ENCODE results near the gene PTRH2. TPM values are rescaled to one million over a fixed set of nuclear protein-coding genes. Genes with fewer than 3 reads are reported as not detected.

Gene PTRH2
- total and polyA plus RNA-seq, 2 donors (not counting 3 experiments of a cell fraction or from before 2014, with no cell fraction given): 40.1 to 46.7 TPM

DNA sequence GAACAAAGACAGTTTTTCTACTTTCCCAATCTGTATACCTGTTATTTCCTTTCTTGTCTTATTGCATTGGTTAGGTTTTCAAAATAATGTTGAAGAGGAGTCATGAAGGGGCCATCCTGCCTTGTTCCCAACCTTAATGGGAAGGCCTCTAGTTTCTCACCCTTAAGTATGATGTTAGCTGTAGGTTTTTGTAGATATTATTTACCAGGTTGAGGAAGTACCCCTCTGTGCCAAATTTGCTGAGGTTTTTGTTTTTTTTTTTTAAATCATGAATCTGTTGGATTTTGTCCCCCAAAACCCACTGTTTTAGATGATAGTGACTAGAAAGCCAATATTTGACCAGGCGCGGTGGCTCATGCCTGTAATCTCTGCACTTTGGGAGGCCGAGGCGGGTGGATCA is 36.6 kb upstream of the PTRH2 start:
- H3K27ac ChIP-seq (ENCODE audit: insufficient read depth, low read depth, low read length): no peak overlapping the region
- POLR2A ChIA-PET: no interaction called here
- H3K9me1 ChIP-seq (replicated peaks; ENCODE audit: control insufficient read depth, extremely low read depth, insufficient read depth, low read length): no peaks in the 10 kb centered on the region
- BruUV-seq (replicated peaks): no TSS peak
- H3K79me2 ChIP-seq (ENCODE audit: control insufficient read depth, insufficient read depth, low read length): no peaks in the 10 kb centered on the region
- TF ChIP-seq FOS (IDR thresholded peaks at IDR 0.05; ENCODE audit: borderline replicate concordance, insufficient read depth, low read length): no peak
- TF ChIP-seq POLR2AphosphoS5 (IDR thresholded peaks at IDR 0.05; ENCODE audit: insufficient read depth, low read depth, low read length): no peak
- no peak for TF ChIP-seq POLR2A (IDR thresholded peaks at IDR 0.05; ENCODE audit: low read depth, low read length)
- TF ChIP-seq, protein P1, sequence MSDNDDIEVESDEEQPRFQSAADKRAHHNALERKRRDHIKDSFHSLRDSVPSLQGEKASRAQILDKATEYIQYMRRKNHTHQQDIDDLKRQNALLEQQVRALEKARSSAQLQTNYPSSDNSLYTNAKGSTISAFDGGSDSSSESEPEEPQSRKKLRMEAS (IDR thresholded peaks at IDR 0.05; ENCODE audit: insufficient read depth, insufficient read length): no peak
- TF ChIP-seq, protein P2, sequence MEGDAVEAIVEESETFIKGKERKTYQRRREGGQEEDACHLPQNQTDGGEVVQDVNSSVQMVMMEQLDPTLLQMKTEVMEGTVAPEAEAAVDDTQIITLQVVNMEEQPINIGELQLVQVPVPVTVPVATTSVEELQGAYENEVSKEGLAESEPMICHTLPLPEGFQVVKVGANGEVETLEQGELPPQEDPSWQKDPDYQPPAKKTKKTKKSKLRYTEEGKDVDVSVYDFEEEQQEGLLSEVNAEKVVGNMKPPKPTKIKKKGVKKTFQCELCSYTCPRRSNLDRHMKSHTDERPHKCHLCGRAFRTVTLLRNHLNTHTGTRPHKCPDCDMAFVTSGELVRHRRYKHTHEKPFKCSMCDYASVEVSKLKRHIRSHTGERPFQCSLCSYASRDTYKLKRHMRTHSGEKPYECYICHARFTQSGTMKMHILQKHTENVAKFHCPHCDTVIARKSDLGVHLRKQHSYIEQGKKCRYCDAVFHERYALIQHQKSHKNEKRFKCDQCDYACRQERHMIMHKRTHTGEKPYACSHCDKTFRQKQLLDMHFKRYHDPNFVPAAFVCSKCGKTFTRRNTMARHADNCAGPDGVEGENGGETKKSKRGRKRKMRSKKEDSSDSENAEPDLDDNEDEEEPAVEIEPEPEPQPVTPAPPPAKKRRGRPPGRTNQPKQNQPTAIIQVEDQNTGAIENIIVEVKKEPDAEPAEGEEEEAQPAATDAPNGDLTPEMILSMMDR (IDR thresholded peaks at IDR 0.05; ENCODE audit: extremely low read depth in 1 of 2, insufficient read depth in 1 of 2, low read depth in 1 of 2, low read length in 2 of 2): no peak
- TF ChIP-seq GATA2 (IDR thresholded peaks at IDR 0.05; ENCODE audit: insufficient read depth, insufficient read length, low read depth, low read length): no peak
- no peak for TF ChIP-seq EZH2 (IDR thresholded peaks at IDR 0.05; ENCODE audit: borderline replicate concordance, low read depth, low read length, severe bottlenecking)
- TF ChIP-seq JUN (IDR thresholded peaks at IDR 0.05; ENCODE audit: borderline replicate concordance, insufficient read depth, insufficient read length, low read depth): no peak
- no peak for TF ChIP-seq MYC (IDR thresholded peaks at IDR 0.05; ENCODE audit: low read depth, low read length)
- no peak overlapping the region for H2AFZ ChIP-seq (ENCODE audit: low read depth, low read length)
- intact Hi-C loops (cut with micrococcal nuclease) (loop anchor here (10.0 kb wide), 2 partner anchors 291 to 429 kb away; no protein-coding TSS in a partner anchor), dilution Hi-C loops (cut with MboI; ENCODE audit: extremely low pct_ligation_motif_present, low sequenced_read_pairs) (loop anchor here (10.0 kb wide), 1 partner anchor 131 kb away; no protein-coding TSS in a partner anchor)
- no peaks in the 10 kb centered on the region for H3K4me1 ChIP-seq (ENCODE audit: control insufficient read depth, extremely low read depth, insufficient read depth, low read length)
- no peaks in the 10 kb centered on the region for H4K20me1 ChIP-seq (replicated peaks; ENCODE audit: control insufficient read depth, extremely low read depth, insufficient read depth, low read length)
- H3K4me3 ChIP-seq (replicated peaks in 1 of 3; ENCODE audit: insufficient read depth in 1 of 3, low read depth in 1 of 3, low read length in 3 of 3): no peak overlapping the region
- no peak for DNase-seq (ENCODE audit: low read depth, low spot score)
- CTCF ChIA-PET: no interaction called here
- no peak overlapping the region for H3K9ac ChIP-seq (replicated peaks; ENCODE audit: extremely low read depth, insufficient read depth, low read length)
- no peaks in the 10 kb centered on the region for H3K27me3 ChIP-seq (ENCODE audit: control insufficient read depth in 2 of 2, insufficient read depth in 2 of 2, low read length in 2 of 2)
- no peak overlapping the region for H3K4me2 ChIP-seq (ENCODE audit: insufficient read depth, low read length)
- H3K36me3 ChIP-seq (ENCODE audit: control insufficient read depth in 2 of 2, extremely low read depth in 1 of 2, insufficient read depth in 2 of 2, low read length in 2 of 2): peaks cover 0 to 3% of the 10 kb centered on the region in 2 experiments
- no peaks in the 10 kb centered on the region for H3K9me3 ChIP-seq (replicated peaks; ENCODE audit: control insufficient read depth, insufficient read depth, low read length)
- no peak for FAIRE-seq

Measured in endothelial cell of umbilical vein (primary cell).